HG03442 (cell line): ENCODE data around the gene DPF1.
A peak's percentile ranks its signal among the peaks of the same experiment; 100 is the strongest.
"Not testable (repeated sequence)": the region's sequence is repeated elsewhere in the genome, so short reads cannot be mapped to it uniquely, and the experiment has no call there.

ENCODE experiments used
- ATAC-seq: cut with Tn5 transposase; IDR thresholded peaks from one replicate; pipeline ENCODE4 v1.9.1; 2021; ENCODE audit warnings: mild to moderate bottlenecking, moderate library complexity; ENCODE audit not compliant: unreplicated experiment

DPF1 gene

DNA sequence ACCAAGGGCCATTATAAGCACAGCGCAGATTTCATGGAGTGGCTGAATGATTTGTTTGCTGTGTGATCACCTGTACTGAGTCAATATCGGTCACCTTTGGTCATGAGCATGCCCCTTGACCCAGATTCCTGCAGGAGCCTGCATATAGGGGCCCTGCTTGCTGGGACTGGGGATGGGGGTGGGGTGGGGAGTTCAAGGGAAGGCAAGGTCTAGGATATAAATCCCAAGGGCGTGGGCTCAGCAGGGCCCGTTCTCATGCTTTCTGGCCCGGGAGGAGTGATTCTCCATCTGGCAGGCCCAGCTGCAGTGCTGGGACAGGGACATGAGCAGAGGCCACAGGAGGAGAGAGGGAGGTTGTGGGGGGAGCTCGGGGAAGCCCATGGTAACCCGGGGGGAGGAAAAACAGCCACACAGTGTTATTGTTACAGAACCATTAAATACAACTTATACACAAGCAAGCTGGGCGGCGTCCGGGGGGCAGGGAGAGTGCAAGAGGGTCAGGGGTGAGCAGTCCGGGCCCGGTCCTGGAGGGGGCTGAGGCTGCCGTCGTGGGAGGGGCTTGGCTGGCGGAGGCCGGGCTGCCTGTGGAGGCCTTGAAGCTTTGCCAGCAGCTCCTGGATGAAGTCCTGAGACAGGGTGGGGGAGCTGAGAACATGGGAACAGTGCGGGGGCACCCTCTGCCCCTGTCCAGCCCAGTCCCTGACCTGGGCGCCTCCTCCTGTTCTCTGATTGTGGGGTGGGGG is 27.0 kb upstream of the DPF1 start:
- ATAC-seq: no peak

DNA sequence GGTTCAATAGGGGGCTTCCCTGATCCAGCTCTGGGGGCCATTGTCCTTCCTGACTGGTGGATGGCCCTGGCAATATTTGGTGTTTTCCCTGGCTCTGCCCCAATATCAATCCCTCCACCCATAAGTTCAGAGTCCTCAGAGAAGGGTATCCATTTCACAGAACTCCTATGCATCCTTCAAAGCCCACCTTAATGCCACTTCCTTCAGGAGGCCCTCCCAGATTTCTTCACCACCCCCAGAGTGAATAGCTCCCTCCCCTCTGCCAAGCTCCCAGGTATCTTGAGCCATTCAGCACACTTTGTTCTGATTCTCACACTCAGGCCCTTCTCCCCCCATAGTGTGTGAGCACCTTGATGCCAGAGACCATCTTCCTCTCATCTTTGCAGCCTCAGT is 26.4 kb upstream of the DPF1 start:
- ATAC-seq: no peak

DNA sequence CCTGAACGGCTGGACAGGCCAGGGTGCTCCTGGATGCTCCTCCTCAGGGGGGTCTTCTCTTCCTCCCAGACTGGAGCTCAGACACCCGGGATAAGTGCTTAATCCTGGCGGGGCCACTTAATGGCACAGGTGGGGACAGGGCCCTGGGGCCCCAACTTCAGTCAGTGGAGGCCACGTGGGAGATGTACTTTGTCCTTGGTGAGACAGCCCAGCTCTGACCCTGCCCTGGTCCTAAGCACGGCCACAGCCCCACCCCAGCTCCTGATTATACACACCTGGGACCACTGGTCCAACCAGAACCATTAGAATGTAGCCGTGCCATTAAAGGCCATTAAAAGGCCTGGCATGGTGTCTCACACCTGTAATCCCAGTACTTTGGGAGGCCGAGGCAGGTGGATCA is 24.4 kb upstream of the DPF1 start:
- ATAC-seq: no peak

DNA sequence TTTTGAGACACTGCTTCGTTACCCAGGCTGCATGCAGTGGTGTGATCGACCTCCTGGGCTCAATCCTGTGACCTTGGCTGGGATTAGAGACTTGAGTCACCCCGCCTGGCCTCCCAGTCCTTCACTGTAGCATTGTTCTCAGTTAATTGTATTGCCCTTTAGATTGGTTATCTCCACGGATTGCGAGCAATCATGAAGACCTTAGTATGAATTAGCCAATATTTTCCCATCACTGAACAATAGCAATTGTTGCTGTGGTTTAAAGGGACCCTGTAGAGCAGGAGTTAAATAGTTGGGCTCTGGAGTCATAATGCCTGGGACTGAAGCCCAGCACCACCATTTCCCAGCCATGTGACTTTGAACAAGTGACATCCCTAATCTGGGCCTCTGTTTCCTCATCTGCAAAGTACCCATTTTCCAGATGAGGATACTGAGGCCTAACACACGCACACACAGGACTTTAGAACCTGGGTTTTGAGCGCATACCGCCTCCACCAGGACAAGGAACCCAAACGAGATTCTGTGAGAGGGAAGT is 23.8 kb upstream of the DPF1 start:
- ATAC-seq: no peak

DNA sequence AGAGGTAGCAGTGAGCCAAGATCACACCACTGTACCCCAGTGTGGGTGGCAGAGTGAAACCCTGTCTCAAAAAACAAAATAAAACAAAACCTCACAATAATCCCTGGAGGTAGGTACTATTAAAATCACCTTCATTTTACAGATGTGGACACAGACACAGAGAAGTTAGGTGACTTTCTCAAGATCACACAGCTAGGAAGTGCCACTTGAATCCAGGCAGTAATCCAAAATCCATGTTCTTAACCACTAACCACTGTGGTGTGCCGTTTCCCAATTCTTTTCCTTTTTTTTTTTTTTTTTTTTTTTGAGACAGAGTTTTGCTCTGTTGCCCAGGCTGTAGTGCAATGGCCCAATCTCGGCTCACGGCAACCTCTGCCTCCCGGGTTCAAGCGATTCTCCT is 23.1 kb upstream of the DPF1 start:
- no peak for ATAC-seq

DNA sequence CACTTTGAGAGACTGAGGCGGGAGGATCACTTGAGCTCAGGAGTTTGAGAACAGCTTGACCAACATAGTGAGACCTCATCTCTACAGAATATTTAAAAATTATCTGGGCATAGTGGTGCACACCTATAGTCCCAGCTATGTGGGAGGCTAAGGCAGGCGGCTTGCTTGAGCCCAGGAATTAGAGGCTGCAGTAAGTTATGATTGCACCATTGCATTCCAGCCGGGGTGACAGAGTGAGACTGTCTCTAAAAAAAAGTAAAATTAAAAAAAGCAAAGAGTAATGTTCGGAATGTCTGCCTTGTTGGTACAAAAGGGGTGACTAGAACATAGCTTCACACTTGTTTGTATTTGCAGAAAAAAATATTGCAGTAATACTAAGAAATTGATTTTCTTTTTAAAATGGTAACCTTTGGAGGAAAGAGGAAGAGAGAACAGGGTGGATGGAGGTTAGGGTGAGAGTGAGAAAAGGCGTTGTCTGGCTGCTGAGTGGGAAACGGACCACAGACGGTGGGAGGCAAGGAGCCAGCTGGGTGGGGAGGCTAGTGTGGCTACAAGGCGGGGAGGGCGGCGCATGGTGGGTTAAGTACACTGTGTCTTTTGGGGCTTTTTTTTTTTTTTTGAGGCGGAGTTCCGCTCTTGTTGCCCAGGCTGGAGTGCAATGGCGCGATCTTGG is 21.9 kb upstream of the DPF1 start:
- no peak for ATAC-seq

DNA sequence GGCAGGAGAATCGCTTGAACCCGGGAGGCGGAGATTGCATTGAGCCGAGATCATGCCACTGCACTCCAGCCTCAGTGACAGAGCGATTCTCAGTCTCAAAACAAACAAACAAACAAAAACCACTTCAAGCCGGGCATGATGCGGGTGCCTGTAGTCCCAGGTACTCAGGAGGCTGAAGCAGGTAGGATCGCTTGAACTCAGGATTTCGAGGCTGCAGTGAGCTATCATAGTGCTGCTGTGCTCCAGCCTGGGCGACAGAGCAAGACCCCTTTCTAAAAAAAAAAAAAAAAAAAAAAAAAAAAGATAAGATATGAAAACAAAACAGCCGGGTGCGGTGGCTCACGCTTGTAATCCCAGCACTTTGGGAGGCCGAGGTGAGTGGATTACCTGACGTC is 19.3 kb upstream of the DPF1 start:
- ATAC-seq: no peak

DNA sequence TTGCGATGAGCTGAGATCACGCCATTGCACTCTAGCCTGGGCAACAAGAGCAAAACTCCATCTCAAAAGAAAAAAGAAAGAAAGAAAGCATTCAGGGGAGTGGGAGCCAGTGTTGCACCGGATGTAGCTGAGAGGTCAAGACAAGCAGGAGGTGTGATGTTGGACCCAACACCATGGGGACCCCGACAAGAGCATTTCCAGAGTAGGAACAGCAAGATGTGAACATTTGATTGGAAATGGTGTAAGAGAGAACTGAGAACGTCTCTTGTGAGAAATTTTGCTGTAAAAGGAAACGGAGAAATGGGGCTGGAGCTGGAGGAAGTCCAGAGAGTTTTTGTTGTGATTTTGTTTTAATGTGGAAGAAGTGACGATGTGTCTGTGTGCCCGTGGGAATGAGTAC is 15.8 kb upstream of the DPF1 start:
- ATAC-seq: no peak

DNA sequence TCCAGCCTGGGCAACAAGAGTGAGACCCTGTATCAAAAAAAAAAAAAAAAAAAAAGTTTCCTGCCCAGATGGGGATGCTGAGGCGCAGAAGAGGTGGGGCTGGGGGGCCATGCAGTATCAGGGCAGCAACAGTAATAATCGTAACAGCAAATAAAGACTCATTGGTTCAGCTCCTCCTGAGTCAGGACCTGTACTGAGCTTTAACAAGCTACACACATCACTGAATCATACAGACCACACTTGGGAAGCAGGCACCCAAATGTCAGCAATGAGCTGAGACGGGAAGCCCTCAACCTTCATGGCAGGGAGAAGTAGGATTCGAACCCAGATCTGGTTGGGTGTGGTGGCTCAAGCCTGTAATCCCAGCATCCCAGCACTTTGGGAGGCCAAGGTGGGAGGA is 10.6 kb upstream of the DPF1 start:
- ATAC-seq: no peak

DNA sequence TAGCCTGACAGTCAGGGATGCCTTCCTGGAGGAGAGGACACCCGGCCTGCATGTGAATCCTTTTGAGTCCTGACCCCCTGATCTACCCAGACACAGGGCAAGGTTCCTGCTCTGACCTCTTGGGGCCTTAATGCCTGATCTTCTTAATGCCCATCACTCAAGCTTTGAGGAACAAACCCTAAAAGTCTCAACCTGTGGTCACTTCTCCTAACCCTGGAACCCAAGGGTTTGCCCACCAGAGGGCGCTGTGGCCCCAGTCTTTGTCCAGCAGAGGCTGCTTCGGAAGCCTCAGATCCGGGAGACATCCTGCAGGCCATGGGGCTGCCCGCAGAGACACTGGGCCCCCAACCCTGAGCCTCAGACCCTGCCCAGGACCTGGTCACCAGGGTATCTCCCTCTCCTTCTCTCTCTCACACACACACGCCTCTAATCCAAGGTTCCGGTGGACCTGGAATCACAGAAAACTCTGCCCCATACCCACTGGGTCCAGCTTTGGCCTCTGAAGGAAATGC is 9.8 kb upstream of the DPF1 start:
- no peak for ATAC-seq

DNA sequence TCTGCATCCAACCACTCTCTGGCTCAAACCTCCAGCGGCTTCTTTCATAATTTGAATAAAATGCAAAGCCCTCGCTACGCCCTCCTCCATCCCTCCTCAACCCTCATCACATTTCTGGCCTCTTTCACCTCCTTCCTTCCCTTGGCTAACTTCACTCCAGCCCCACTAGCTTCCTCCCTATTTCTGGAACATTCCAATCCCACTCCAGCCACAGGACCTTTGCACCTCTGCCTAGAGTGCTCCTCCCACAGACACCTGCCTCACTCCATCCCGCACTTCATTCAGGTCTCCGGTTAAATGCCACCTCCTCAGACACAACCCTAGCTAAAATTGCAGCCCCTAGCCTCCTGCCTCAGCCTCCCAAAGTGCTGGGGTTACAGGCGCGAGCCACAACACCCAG is 7.9 kb upstream of the DPF1 start:
- ATAC-seq: no peak

DNA sequence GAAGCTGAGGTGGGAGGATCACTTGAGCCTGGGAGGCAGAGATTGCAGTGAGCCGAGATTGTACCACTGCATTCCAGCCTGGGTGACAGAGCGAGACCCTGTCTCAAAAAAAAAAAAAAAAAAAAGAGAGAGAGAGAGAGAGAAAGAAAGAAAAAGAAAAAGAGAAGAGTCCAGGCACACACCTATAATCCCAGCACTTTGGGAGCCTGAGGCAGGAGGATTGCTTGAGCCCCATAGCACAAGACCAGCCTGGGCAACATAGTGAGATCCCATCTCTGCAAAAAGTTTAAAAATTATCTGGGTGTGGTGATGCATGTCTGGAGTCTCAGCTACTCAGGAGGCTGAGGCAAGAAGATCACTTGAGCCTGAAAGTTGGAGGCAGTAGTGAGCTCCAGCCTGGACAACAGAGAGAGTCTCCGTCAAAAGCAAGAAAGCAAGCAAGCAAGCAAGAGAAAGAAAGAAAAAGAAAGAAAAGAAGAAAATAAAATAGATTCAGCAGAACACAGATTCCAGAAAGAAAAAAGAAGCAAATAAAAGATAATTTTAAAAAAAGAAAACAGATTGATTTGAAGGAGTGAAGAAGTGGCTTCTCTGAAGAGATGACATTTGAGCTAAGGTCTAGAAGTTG is 6.6 kb upstream of the DPF1 start:
- not testable (repeated sequence) for ATAC-seq

DNA sequence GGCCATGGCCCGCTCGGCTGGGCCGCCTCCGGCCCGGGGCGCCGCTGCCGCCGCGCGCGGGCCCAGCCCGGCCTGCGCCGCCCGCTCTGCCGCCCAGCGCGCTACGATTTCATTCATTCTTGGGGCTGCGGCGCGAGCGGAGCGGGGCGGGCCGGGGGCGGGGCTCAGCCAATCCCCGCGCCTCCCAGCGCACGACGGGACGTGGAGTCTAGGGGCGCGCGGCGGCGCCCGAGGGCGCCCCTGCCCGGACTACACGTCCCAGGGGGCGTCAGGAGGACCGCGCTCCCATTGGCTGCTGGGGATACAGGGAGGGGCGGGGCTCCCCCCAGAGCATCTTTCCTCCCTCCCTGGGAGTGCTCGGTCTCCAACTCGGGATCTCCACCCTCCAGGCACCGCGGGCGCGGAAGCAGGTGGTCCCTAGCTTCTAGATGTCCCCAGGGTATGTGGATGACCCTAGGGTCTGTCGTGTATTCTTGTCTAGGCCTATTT is 5.6 kb upstream of the DPF1 start:
- peak; percentile 49 for ATAC-seq

DNA sequence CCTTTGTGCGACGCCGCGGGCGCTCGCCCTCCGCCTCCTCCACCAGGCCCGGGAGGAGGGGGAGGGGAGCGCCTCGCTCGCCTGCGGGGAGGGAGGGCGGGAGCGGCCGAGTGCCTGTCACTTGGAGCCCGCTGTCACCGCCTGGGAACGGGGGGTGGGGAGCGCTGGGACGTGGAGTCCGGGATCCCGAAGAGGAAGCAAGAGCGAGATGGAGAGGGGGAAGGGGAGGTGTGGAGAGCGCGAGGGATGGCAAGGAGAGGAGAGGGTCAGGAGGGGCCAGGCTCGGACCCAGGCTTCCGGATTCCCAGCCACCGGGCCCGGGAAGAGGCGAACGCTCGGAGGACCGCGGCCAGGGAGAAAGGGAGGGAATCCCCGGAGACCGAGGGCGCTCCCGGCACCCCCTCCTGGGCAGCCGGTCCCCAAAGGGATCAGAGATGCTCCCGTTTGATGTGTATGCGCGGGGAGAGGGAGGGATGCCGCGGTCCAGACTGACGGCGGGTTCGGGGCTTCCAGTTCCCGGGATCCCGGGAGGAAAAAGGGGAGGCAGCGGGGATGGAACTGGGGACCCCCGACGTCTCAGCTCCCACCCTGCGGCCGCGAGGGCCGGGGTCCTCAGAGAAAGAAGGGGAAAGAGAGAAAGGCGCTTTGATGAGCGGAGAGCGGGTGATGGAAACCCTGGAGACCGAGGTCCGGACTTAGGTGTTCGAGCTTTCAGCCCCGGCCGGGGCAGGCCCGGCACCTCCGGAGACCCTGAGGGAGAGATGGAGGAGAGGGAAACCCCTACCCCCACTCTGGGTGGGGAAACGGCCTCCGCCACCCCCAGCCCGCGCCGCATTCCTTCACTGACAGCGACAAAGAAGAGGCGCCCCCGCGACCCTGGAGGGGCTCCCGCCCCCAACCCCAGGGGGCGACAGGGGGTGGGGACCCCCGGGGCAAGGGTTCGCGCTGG is 4.7 kb upstream of the DPF1 start:
- no peak for ATAC-seq

DNA sequence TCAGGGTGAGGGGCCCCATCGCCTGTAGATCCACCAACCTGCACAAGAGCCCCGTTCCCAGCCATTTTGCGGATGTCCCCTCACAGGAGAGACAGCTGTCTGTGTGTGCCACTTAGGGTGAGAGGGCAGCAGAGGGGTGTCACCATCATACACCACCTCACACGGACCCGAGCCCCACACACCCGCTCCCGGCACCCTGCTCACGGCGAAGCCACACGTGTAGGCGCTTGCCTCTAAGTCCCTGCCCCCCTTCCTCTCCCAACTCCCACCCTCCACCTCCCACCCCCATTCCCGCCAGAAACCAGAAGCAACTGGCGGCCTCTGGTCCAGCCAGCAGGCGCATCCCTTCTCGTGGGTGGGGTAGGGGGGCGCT is 4.0 kb upstream of the DPF1 start:
- ATAC-seq: no peak

DNA sequence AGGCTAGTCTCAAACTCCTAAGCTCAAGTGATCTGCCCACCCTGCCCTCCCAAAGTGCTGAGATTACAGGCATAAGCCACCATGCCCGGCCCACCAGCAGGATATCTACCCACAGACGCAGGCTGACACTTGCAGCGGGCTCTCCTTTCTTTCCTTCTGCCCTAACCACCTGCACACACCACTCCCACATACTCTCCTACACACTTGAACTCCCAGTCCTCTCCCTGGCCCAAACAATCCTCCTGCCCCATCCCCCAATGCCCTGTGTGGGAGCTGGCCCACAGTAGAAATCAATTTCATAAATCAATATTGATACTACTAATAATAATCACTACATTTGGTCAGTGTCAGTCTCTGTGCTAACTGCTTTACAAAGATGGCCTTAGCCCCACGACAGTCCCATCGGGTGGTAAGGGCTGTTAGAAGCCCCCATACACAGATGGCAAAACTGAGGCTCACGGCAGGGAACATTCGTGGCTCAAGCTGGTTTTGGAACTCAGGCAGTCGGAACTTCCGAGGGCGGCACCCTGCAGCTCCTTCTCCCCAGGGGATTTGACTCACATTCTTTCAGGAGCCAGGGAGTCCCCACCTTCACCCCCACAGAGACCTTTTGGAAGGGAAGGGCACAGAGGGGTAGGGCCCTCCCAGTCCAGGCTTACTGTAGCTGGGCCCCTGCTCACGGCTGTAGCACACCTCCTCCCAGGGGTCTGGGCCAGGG is 3.4 kb upstream of the DPF1 start:
- no peak for ATAC-seq

DNA sequence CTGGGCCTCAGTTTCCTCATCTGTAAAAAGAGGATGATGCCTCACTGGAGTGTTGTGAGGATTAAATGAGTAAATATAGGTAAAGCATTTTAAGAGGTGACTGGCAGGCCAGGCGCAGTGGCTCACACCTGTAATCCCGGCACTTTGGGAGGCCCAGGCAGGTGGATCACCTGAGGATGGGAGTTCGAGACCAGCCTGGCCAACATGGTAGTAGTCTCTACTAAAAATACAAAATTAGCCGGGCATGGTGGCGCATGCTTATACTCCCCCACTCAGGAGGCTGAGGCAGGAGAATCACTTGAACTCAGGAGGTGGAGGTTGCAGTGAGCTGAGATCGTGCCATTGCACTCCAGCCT is 819 bp upstream of the DPF1 start:
- ATAC-seq: not testable (repeated sequence)

DNA sequence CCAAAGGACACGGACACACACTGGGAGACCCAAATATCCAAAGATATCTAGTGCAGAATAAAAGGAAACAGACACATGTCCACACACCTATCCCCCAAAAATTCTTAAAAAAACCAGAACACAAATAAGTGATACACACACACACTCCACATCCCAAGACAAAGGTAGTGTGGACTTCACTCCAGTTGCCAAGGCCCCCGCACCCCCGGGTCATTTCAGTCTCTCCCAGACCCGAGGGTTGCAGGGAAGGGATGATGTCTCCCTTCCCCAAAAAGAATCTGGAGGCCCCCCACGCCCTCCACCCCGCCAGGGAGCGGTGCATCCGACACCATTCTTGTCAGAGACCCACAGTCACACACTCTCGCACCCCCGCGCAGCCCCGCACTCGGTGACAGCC is 407 bp downstream of the DPF1 start:
- no peak for ATAC-seq

DNA sequence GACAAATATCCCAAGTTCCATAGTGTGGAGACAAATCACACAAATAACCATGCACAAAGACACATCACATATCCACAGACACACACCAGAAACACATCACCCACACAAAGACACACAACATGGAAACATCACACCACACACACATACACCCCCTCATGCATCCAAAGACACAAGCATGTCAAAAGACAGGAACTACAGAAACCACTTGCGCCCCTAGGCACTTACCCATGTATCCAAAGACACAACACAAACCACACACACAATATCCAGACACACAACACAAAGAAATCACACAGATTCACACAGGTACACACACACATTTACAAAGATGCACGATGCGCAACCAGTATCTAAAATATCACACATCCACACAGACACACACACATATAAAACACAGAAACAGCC is 901 bp downstream of the DPF1 start:
- no peak for ATAC-seq
